ENCODE results near the gene UPK3A.
A peak's percentile ranks its signal among the peaks of the same experiment; 100 is the strongest.
"Not testable (repeated sequence)": the region's sequence is repeated elsewhere in the genome, so short reads cannot be mapped to it uniquely, and the experiment has no call there.

Gene UPK3A

GRCh38 chr22:45263463-45264269 lies 21.1 kb upstream of the UPK3A start:
- Mint-ChIP-seq H3K27me3 (ENCODE audit: low read depth) (peaks cover 30% of the 10 kb centered on the region), H3K4me3 (no peak overlapping the region), H3K27ac (no peak overlapping the region), H3K36me3 (ENCODE audit: low read depth) (no peaks in the 10 kb centered on the region), H3K9me3 (no peaks in the 10 kb centered on the region), H3K4me1 (ENCODE audit: low read depth) (peaks cover 1% of the 10 kb centered on the region)

- Mint-ChIP-seq H3K4me1 (ENCODE audit: low read depth) (peaks cover 8% of the 10 kb centered on the region), H3K4me3 (no peak overlapping the region), H3K27ac (no peak overlapping the region), H3K27me3 (ENCODE audit: low read depth) (peaks cover 36% of the 10 kb centered on the region), H3K36me3 (ENCODE audit: low read depth) (no peaks in the 10 kb centered on the region), H3K9me3 (no peaks in the 10 kb centered on the region)
These were observed 19.2 kb upstream of the UPK3A start for GRCh38 chr22:45265535-45265934.

- Mint-ChIP-seq H3K27ac (no peak overlapping the region), H3K4me1 (ENCODE audit: low read depth) (peaks cover 8% of the 10 kb centered on the region)
These were observed 16.4 kb upstream of the UPK3A start for GRCh38 chr22:45268167-45268957.

GRCh38 chr22:45268958-45269844 lies 15.5 kb upstream of the UPK3A start:
- peak overlapping the region; percentile 80 for H3K4me3 Mint-ChIP-seq
- peaks cover 8% of the 10 kb centered on the region for H3K4me1 Mint-ChIP-seq (ENCODE audit: low read depth)
- H3K27me3 Mint-ChIP-seq (ENCODE audit: low read depth): peaks cover 32% of the 10 kb centered on the region
- H3K36me3 Mint-ChIP-seq (ENCODE audit: low read depth): no peaks in the 10 kb centered on the region
- H3K9me3 Mint-ChIP-seq: no peaks in the 10 kb centered on the region
- peak overlapping the region; percentile 45 for H3K27ac Mint-ChIP-seq

More at GRCh38 chr22:45268167-45268957, 16.4 kb upstream of the UPK3A start:
- Mint-ChIP-seq H3K36me3 (ENCODE audit: low read depth) (no peaks in the 10 kb centered on the region), H3K4me3 (peak overlapping the region; percentile 80), H3K27me3 (ENCODE audit: low read depth) (peaks cover 38% of the 10 kb centered on the region), H3K9me3 (no peaks in the 10 kb centered on the region)

GRCh38 chr22:45270095-45271020 lies 14.4 kb upstream of the UPK3A start:
- Mint-ChIP-seq H3K9me3 (no peaks in the 10 kb centered on the region), H3K27me3 (ENCODE audit: low read depth) (peaks cover 32% of the 10 kb centered on the region), H3K4me1 (ENCODE audit: low read depth) (peaks cover 8% of the 10 kb centered on the region), H3K4me3 (peak overlapping the region; percentile 80), H3K36me3 (ENCODE audit: low read depth) (no peaks in the 10 kb centered on the region), H3K27ac (no peak overlapping the region)

GRCh38 chr22:45271667-45272201 lies 13.0 kb upstream of the UPK3A start:
- H3K4me1 Mint-ChIP-seq (ENCODE audit: low read depth): peaks cover 8% of the 10 kb centered on the region
- no peak overlapping the region for H3K27ac Mint-ChIP-seq
- no peaks in the 10 kb centered on the region for H3K9me3 Mint-ChIP-seq
- peaks cover 22% of the 10 kb centered on the region for H3K27me3 Mint-ChIP-seq (ENCODE audit: low read depth)
- H3K36me3 Mint-ChIP-seq (ENCODE audit: low read depth): no peaks in the 10 kb centered on the region
- no peak overlapping the region for H3K4me3 Mint-ChIP-seq

- Mint-ChIP-seq H3K9me3 (no peaks in the 10 kb centered on the region), H3K4me3 (no peak overlapping the region), H3K27me3 (ENCODE audit: low read depth) (peaks cover 19% of the 10 kb centered on the region), H3K36me3 (ENCODE audit: low read depth) (no peaks in the 10 kb centered on the region), H3K4me1 (ENCODE audit: low read depth) (peaks cover 8% of the 10 kb centered on the region), H3K27ac (no peak overlapping the region)
These were observed 12.3 kb upstream of the UPK3A start for GRCh38 chr22:45272498-45272897.

GRCh38 chr22:45273452-45274075 lies 11.2 kb upstream of the UPK3A start:
- H3K4me1 Mint-ChIP-seq (ENCODE audit: low read depth): peaks cover 8% of the 10 kb centered on the region
- H3K27ac Mint-ChIP-seq: no peak overlapping the region
- no peaks in the 10 kb centered on the region for H3K36me3 Mint-ChIP-seq (ENCODE audit: low read depth)
- no peaks in the 10 kb centered on the region for H3K9me3 Mint-ChIP-seq
- no peak overlapping the region for H3K4me3 Mint-ChIP-seq
- peaks cover 19% of the 10 kb centered on the region for H3K27me3 Mint-ChIP-seq (ENCODE audit: low read depth)

- Mint-ChIP-seq H3K4me1 (ENCODE audit: low read depth) (peaks cover 14% of the 10 kb centered on the region), H3K27ac (no peak overlapping the region), H3K4me3 (no peak overlapping the region), H3K27me3 (ENCODE audit: low read depth) (peaks cover 7% of the 10 kb centered on the region), H3K9me3 (no peaks in the 10 kb centered on the region), H3K36me3 (ENCODE audit: low read depth) (no peaks in the 10 kb centered on the region)
These were observed 8.1 kb upstream of the UPK3A start for GRCh38 chr22:45276507-45277105.

GRCh38 chr22:45277720-45278119 lies 7.0 kb upstream of the UPK3A start:
- H3K4me3 Mint-ChIP-seq; H3K27ac Mint-ChIP-seq; H3K9me3 Mint-ChIP-seq; H3K36me3 Mint-ChIP-seq (ENCODE audit: low read depth): not testable (repeated sequence)
- peaks cover 14% of the 10 kb centered on the region for H3K27me3 Mint-ChIP-seq (ENCODE audit: low read depth)
- peaks cover 14% of the 10 kb centered on the region for H3K4me1 Mint-ChIP-seq (ENCODE audit: low read depth)

GRCh38 chr22:45278125-45278524 lies 6.6 kb upstream of the UPK3A start:
- Mint-ChIP-seq H3K36me3 (ENCODE audit: low read depth) (no peaks in the 10 kb centered on the region), H3K4me1 (ENCODE audit: low read depth) (peaks cover 14% of the 10 kb centered on the region), H3K4me3 (no peak overlapping the region), H3K27ac (no peak overlapping the region), H3K27me3 (ENCODE audit: low read depth) (peaks cover 17% of the 10 kb centered on the region), H3K9me3 (no peaks in the 10 kb centered on the region)

- Mint-ChIP-seq H3K27ac (no peak overlapping the region), H3K4me3 (no peak overlapping the region), H3K9me3 (no peaks in the 10 kb centered on the region), H3K4me1 (ENCODE audit: low read depth) (peaks cover 14% of the 10 kb centered on the region), H3K36me3 (ENCODE audit: low read depth) (no peaks in the 10 kb centered on the region), H3K27me3 (ENCODE audit: low read depth) (peaks cover 35% of the 10 kb centered on the region)
These were observed 4.2 kb upstream of the UPK3A start for GRCh38 chr22:45280587-45280980.

GRCh38 chr22:45281010-45281409 lies 3.7 kb upstream of the UPK3A start:
- Mint-ChIP-seq H3K4me3 (no peak overlapping the region), H3K4me1 (ENCODE audit: low read depth) (peaks cover 14% of the 10 kb centered on the region), H3K27ac (no peak overlapping the region), H3K36me3 (ENCODE audit: low read depth) (no peaks in the 10 kb centered on the region), H3K27me3 (ENCODE audit: low read depth) (peaks cover 38% of the 10 kb centered on the region), H3K9me3 (no peaks in the 10 kb centered on the region)
